Gastrocnemius medialis (tissue), 4 donors: ENCODE data around the gene IFIT5. TPM values are rescaled to one million over a fixed set of nuclear protein-coding genes. Genes with fewer than 3 reads are reported as not detected.

Source experiments
- ATAC-seq, 2 donors: fragments of 150-250 bp; one replicate each; pipeline ENCODE4 v1.9.1; 2016
- DNase-seq, 2 donors: peaks; one replicate each; pipeline ENCODE4 v3.0.0-alpha.2; 2019
- H3K27ac ChIP-seq, 4 donors: fragments of 200-600 bp; sonication (generic); 1 replicate in 1 of 4; 2 replicates in 3 of 4; pipeline ENCODE4 v1.5.1; 2016 to 2018; ENCODE audit warnings: mild to moderate bottlenecking in 2 of 4, moderate library complexity in 1 of 4
- H3K27me3 ChIP-seq, 3 donors: fragments of 200-600 bp; sonication (generic) in 2 of 3; 1 replicate in 1 of 3; 2 replicates in 2 of 3; pipeline versions ENCODE4 v1.5.1 to v1.6.0; 2016 to 2019; ENCODE audit warnings: mild to moderate bottlenecking in 1 of 3, moderate library complexity in 1 of 3
- H3K36me3 ChIP-seq, 2 donors: fragments of 200-600 bp; sonication (generic) in 1 of 2; one replicate each; pipeline ENCODE4 v1.5.1; 2017 to 2018
- H3K4me1 ChIP-seq, 2 donors: fragments of 200-600 bp; sonication (generic) in 1 of 2; one replicate each; pipeline ENCODE4 v1.5.1; 2016 to 2017; ENCODE audit warnings: mild to moderate bottlenecking in 2 of 2
- H3K4me3 ChIP-seq, 4 donors: fragments of 200-600 bp; sonication (generic) in 3 of 4; 1 replicate in 1 of 4; 2 replicates in 3 of 4; pipeline ENCODE4 v1.5.1; 2016 to 2019; ENCODE audit warnings: mild to moderate bottlenecking in 2 of 4
- H3K9me3 ChIP-seq, 3 donors: fragments of 200-600 bp; sonication (generic) in 2 of 3; 1 replicate in 1 of 3; 2 replicates in 2 of 3; pipeline ENCODE4 v1.5.1; 2016 to 2019
- POLR2A ChIP-seq, 2 donors: fragments of 450-650 bp; IDR thresholded peaks; one replicate each; pipeline ENCODE4 v1.6.1; 2017; ENCODE audit warnings: antibody characterized with exemption in 2 of 2, mild to moderate bottlenecking in 2 of 2, moderate library complexity in 2 of 2
- in situ Hi-C, 4 donors: fragments of 200-750 bp; cut with MboI; loops; one replicate each; pipeline versions ENCODE4 v1.15.0 to v1.8.0; 2017; ENCODE audit warnings: low sequenced_read_pairs in 4 of 4
- intact Hi-C: fragments of 100-400 bp; cut with DNase I; formaldehyde crosslinking; loops from one replicate; pipeline ENCODE4 v1.15.1; 2023; ENCODE audit warnings: low total_unique reads
- total RNA-seq, 4 donors: library from RNA; depleted of rRNA; stranded (reverse); fragments of >200 nt; gene quantifications; one replicate each; pipeline versions ENCODE4 v1.1.0 to v1.2.3, GENCODE V29; 2016
- TF ChIP-seq, protein P1 (sequence below), 5 experiments: fragments of 450-650 bp in 3 of 5; fragments of 200-600 bp in 2 of 5; sonication (generic) in 2 of 5; IDR thresholded peaks in 4 of 5; conservative IDR thresholded peaks in 1 of 5; 1 replicate in 4 of 5; 2 replicates in 1 of 5; pipeline ENCODE4 v1.5.1; 2016 to 2019; ENCODE audit warnings: antibody characterized with exemption in 5 of 5, mild to moderate bottlenecking in 3 of 5, moderate library complexity in 3 of 5

IFIT5 gene
- total RNA-seq, 4 donors from 2014 or later = 2.4 to 5.5 (median 3.3) TPM

GRCh38 chr10:89377705-89378637 lies 36.4 kb upstream of the IFIT5 start, which contains the start of gene IFIT1B:
IFIT1B (plus strand) TSS chr10:89378056; CDS start chr10:89378136, 80 bp downstream.
- intact Hi-C loops = loop anchor here (5.0 to 10.0 kb wide), 2 partner anchors 51 to 1847 kb away; partner anchors contain the start of genes IFIT3 and PCGF5
- H3K27me3 ChIP-seq = no peaks in the 10 kb centered on the region
- no peak within 1 kb of the TSS for H3K27ac ChIP-seq
- H3K4me3 ChIP-seq = no peak within 1 kb of the TSS
- in situ Hi-C loops = loop anchor here in 1 of 4 donors (25.0 kb wide), 1 partner anchor 91 kb away; no protein-coding TSS in a partner anchor
- DNase-seq = no peak
- no peak for TF ChIP-seq POLR2A (IDR thresholded peaks at IDR 0.05)
- TF ChIP-seq, protein P1, sequence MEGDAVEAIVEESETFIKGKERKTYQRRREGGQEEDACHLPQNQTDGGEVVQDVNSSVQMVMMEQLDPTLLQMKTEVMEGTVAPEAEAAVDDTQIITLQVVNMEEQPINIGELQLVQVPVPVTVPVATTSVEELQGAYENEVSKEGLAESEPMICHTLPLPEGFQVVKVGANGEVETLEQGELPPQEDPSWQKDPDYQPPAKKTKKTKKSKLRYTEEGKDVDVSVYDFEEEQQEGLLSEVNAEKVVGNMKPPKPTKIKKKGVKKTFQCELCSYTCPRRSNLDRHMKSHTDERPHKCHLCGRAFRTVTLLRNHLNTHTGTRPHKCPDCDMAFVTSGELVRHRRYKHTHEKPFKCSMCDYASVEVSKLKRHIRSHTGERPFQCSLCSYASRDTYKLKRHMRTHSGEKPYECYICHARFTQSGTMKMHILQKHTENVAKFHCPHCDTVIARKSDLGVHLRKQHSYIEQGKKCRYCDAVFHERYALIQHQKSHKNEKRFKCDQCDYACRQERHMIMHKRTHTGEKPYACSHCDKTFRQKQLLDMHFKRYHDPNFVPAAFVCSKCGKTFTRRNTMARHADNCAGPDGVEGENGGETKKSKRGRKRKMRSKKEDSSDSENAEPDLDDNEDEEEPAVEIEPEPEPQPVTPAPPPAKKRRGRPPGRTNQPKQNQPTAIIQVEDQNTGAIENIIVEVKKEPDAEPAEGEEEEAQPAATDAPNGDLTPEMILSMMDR (IDR thresholded peaks at IDR 0.05 in 4 of 5, conservative IDR thresholded peaks at IDR 0.05 in 1 of 5) = no peak
- no peaks in the 10 kb centered on the region for H3K36me3 ChIP-seq
- no peaks in the 10 kb centered on the region for H3K9me3 ChIP-seq
- peaks cover 18 to 19% of the 10 kb centered on the region in 2 donors for H3K4me1 ChIP-seq
- no peak for ATAC-seq

- no peak for ATAC-seq
- H3K36me3 ChIP-seq = no peaks in the 10 kb centered on the region
- H3K27me3 ChIP-seq = no peaks in the 10 kb centered on the region
- H3K9me3 ChIP-seq = no peaks in the 10 kb centered on the region
- in situ Hi-C loops (loop anchor here in 1 of 4 donors (25.0 kb wide), 1 partner anchor 92 kb away; no protein-coding TSS in a partner anchor), intact Hi-C loops (loop anchor here (5.0 to 10.0 kb wide), 2 partner anchors 52 to 1846 kb away; partner anchors contain the start of genes IFIT3 and PCGF5)
- H3K4me1 ChIP-seq = peaks cover 8 to 11% of the 10 kb centered on the region in 2 donors
- no peak overlapping the region for H3K4me3 ChIP-seq
- H3K27ac ChIP-seq = no peak overlapping the region
- no peak for DNase-seq
- TF ChIP-seq, protein P1 (IDR thresholded peaks at IDR 0.05 in 4 of 5, conservative IDR thresholded peaks at IDR 0.05 in 1 of 5) = no peak
- no peak for TF ChIP-seq POLR2A (IDR thresholded peaks at IDR 0.05)
Observed at GRCh38 chr10:89379103-89379502, 35.3 kb upstream of the IFIT5 start.

- no peaks in the 10 kb centered on the region for H3K36me3 ChIP-seq
- H3K4me3 ChIP-seq = no peak overlapping the region
- DNase-seq (no peak), ATAC-seq (no peak)
- no peak for TF ChIP-seq POLR2A (IDR thresholded peaks at IDR 0.05)
- TF ChIP-seq, protein P1 (IDR thresholded peaks at IDR 0.05 in 4 of 5, conservative IDR thresholded peaks at IDR 0.05 in 1 of 5) = no peak
- in situ Hi-C loops = loop anchor here in 1 of 4 donors (25.0 kb wide), 1 partner anchor 95 kb away; no protein-coding TSS in a partner anchor
- H3K27me3 ChIP-seq = no peaks in the 10 kb centered on the region
- H3K4me1 ChIP-seq = no peaks in the 10 kb centered on the region
- intact Hi-C loops = no loop called here
- H3K9me3 ChIP-seq = no peaks in the 10 kb centered on the region
- H3K27ac ChIP-seq = no peak overlapping the region
Observed at GRCh38 chr10:89382757-89383156, 31.6 kb upstream of the IFIT5 start.

DNA sequence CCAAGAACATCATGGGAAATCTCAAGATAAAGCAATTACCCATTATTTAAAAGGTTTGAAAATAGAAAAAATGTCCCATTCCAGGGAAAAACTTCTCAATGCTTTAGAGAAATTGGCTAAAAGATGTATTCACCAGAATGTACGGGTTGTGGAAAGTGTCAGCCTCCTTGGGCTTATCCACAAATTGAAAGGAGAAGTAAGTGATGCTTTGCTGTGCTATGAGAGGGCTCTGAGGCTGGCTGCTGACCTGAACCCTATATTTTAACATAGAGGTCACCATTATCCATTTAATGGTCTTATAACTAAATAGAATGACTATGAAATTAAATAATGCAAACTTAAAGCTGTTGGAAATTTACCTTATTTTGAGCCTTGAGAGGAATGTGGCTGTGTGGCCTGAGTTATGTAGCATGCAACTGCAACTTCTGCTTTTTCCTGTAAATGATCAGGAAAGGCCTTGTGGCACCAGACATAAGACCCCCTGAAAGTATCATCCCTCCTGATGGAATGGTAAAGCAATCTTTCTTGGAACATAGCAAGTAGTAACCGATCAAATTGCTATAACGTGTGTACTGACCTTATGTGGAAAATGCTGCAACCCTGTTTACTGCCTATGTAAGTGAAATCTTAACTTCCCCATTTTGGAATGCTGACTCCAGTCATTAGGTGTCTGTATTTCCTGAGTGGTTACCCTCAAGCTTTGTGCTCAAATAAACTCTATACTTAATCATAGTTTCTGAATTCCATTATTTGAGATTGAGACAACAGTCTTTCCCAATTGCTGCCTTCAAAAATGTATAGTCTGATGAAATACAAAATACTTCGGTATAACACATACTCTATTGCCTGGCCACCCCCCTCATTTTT lies 29.7 kb upstream of the IFIT5 start:
- no peak for DNase-seq
- ATAC-seq = no peak
- Histone ChIP-seq H3K4me1 (no peaks in the 10 kb centered on the region), H3K27me3 (no peaks in the 10 kb centered on the region), H3K27ac (no peak overlapping the region), H3K36me3 (no peaks in the 10 kb centered on the region), H3K4me3 (no peak overlapping the region), H3K9me3 (no peaks in the 10 kb centered on the region)
- in situ Hi-C loops = loop anchor here in 1 of 4 donors (25.0 kb wide), 1 partner anchor 97 kb away; no protein-coding TSS in a partner anchor
- intact Hi-C loops = no loop called here
- TF ChIP-seq, protein P1 (IDR thresholded peaks at IDR 0.05 in 4 of 5, conservative IDR thresholded peaks at IDR 0.05 in 1 of 5) = no peak
- TF ChIP-seq POLR2A (IDR thresholded peaks at IDR 0.05) = no peak
